Measurements from ENCODE around the gene DNTTIP2.

The DNTTIP2 gene

DNA sequence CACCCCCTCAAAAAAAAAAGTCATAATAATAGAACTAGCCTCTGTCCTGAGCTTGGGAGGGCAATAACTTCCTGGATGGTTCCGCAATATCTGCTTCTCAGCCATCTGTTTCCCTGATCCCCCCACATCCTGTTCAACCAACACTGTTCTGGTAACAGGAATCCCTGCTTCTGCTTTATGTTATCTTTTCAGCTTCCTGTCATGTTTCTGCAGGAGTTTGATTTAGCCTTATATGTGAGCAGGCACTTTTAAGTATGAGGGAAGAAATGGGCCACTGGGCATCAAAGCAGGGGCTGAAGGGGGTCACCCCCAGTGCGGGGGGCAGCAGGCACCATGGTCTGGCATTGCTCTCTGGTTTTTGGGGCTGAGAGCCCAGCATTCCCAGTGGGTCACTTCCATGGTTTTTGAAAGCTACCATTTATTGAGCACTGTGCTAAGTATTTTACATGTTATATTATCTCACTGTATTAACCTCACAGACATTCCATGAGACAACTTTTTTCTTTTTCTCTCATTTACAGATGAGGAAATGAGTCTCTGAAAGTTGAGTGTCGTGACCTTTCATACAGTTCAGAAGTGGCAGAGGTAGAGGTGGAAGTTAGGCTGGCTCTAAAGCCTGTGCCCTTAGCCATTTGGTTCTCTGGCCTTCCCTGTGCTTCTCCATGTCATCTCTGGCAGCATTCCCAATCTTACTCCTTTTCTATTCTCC, 61.9 kb downstream of the DNTTIP2 start:
- DNase-seq (ENCODE audit: extremely low spot score, insufficient read length, low read depth) (no peak), FAIRE-seq (no peak)
